Activated B cell treated with CpG ODN at 0.5 μM for 24 hours (primary cell): ENCODE measurements around the gene GDF11. TPM values are rescaled to one million over a fixed set of nuclear protein-coding genes. Genes with fewer than 3 reads are reported as not detected.

Experiments
- ATAC-seq: fragments of 200-7000 bp; cut with Tn5 transposase; one replicate; pipeline ENCODE4 v1.10.0; 2021; ENCODE audit warnings: low read depth, mild to moderate bottlenecking, moderate library complexity
- CTCF ChIA-PET: fragments of 350-600 bp; sonication (Branson Sonifier 250); formaldehyde crosslinking; loops from one replicate; lab custom pipeline; 2021; ENCODE audit warnings: antibody characterized with exemption; lab: Charles Lee
- POLR2A ChIA-PET: fragments of 350-600 bp; sonication (Branson Sonifier 250); formaldehyde crosslinking; loops from one replicate; lab custom pipeline; 2021; ENCODE audit warnings: antibody characterized with exemption; lab: Charles Lee
- DNase-seq: peaks from one replicate; pipeline ENCODE4 v3.0.0; 2022
- H3K27ac Mint-ChIP-seq: one replicate; pipeline ENCODE4 v1.8.0; 2020; ENCODE audit warnings: mixed read lengths
- H3K27me3 Mint-ChIP-seq: one replicate; pipeline ENCODE4 v1.8.0; 2021; ENCODE audit warnings: mixed read lengths
- H3K36me3 Mint-ChIP-seq: one replicate; pipeline ENCODE4 v1.8.0; 2021; ENCODE audit warnings: low read depth, mixed read lengths
- H3K4me1 Mint-ChIP-seq: one replicate; pipeline ENCODE4 v1.8.0; 2021; ENCODE audit warnings: mixed read lengths
- H3K4me3 Mint-ChIP-seq: one replicate; pipeline ENCODE4 v1.8.0; 2020; ENCODE audit warnings: mild to moderate bottlenecking, mixed read lengths
- H3K9me3 Mint-ChIP-seq: one replicate; pipeline ENCODE4 v1.8.0; 2020; ENCODE audit warnings: mixed read lengths
- CTCF ChIP-seq: fragments of 200-600 bp; IDR thresholded peaks from one replicate; pipeline ENCODE4 v1.8.0; 2022; ENCODE audit warnings: antibody characterized with exemption, mild to moderate bottlenecking
- intact Hi-C: fragments of 100-400 bp; cut with micrococcal nuclease; formaldehyde crosslinking; loops from one replicate; pipeline ENCODE4 v1.15.1; 2024
- total RNA-seq: library from RNA; stranded (reverse); gene quantifications from 2 replicates; pipeline ENCODE4 v1.2.3, GENCODE V29; 2022

GDF11 gene
- total RNA-seq, 1 donor from 2014 or later: 6.4 TPM

- intact Hi-C loops: loop anchor here (2.0 kb wide), 1 partner anchor 71 kb away; no protein-coding TSS in a partner anchor
Observed at GRCh38 chr12:55717011-55718007, 25.6 kb upstream of the GDF11 start.

GRCh38 chr12:55718015-55718414 is 24.9 kb upstream of the GDF11 start:
- intact Hi-C loops: no loop called here
- peak overlapping the region; percentile 30 for H3K27ac Mint-ChIP-seq
- H3K36me3 Mint-ChIP-seq: peaks cover 15% of the 10 kb centered on the region
- no peaks in the 10 kb centered on the region for H3K9me3 Mint-ChIP-seq
- ChIA-PET POLR2A (interaction anchor here (1.3 to 3.9 kb wide), 2 partner anchors 12 to 256 kb away, joined by 3 to 14 read pairs; partner anchors contain the start of genes CD63 and RAB5B), CTCF (interaction anchor here (1.7 to 4.8 kb wide), 3 partner anchors 11 to 62 kb away, joined by 4 to 29 read pairs (median 15); no protein-coding TSS in a partner anchor)
- ATAC-seq: no peak
- TF ChIP-seq CTCF: no peak
- H3K4me1 Mint-ChIP-seq: peaks cover 34% of the 10 kb centered on the region
- no peak for DNase-seq
- peaks cover 2% of the 10 kb centered on the region for H3K27me3 Mint-ChIP-seq
- H3K4me3 Mint-ChIP-seq: peak overlapping the region; percentile 92

More at GRCh38 chr12:55717011-55718007, 25.6 kb upstream of the GDF11 start:
- ChIA-PET CTCF (interaction anchor here (1.7 to 4.8 kb wide), 4 partner anchors 11 to 222 kb away, joined by 4 to 29 read pairs (median 10); no protein-coding TSS in a partner anchor), POLR2A (interaction anchor here (0.6 to 3.9 kb wide), 5 partner anchors 12 to 968 kb away, joined by 3 to 16 read pairs (median 5); partner anchors contain the start of genes CD63 and RAB5B)
- no peak for DNase-seq
- Mint-ChIP-seq H3K9me3 (no peaks in the 10 kb centered on the region), H3K4me3 (peak overlapping the region; percentile 92), H3K4me1 (peaks cover 34% of the 10 kb centered on the region), H3K27ac (peak overlapping the region; percentile 91), H3K27me3 (peaks cover 2% of the 10 kb centered on the region), H3K36me3 (peaks cover 15% of the 10 kb centered on the region)
- no peak for TF ChIP-seq CTCF
- no peak for ATAC-seq

GRCh38 chr12:55718624-55719275 is 24.2 kb upstream of the GDF11 start:
- intact Hi-C loops: no loop called here

GRCh38 chr12:55719371-55719770 is 23.6 kb upstream of the GDF11 start:
- Mint-ChIP-seq H3K4me3 (no peak overlapping the region), H3K27me3 (peaks cover 2% of the 10 kb centered on the region), H3K9me3 (no peaks in the 10 kb centered on the region), H3K36me3 (peaks cover 20% of the 10 kb centered on the region), H3K27ac (no peak overlapping the region), H3K4me1 (peaks cover 34% of the 10 kb centered on the region)
- intact Hi-C loops: no loop called here
- ChIA-PET POLR2A (interaction anchor here (3.9 kb wide), 1 partner anchor 10 kb away, joined by 14 read pairs; the partner anchor contains the start of gene CD63), CTCF (interaction anchor here (4.8 kb wide), 1 partner anchor 18 kb away, joined by 29 read pairs; no protein-coding TSS in a partner anchor)
- TF ChIP-seq CTCF: no peak
- DNase-seq (no peak), ATAC-seq (no peak)

More at GRCh38 chr12:55718624-55719275, 24.2 kb upstream of the GDF11 start:
- POLR2A ChIA-PET: interaction anchor here (3.9 kb wide), 1 partner anchor 11 kb away, joined by 14 read pairs; the partner anchor contains the start of gene CD63
- Mint-ChIP-seq H3K27me3 (peaks cover 2% of the 10 kb centered on the region), H3K4me1 (peaks cover 34% of the 10 kb centered on the region), H3K27ac (no peak overlapping the region), H3K4me3 (no peak overlapping the region), H3K36me3 (peaks cover 17% of the 10 kb centered on the region), H3K9me3 (no peaks in the 10 kb centered on the region)
- TF ChIP-seq CTCF: no peak
- ATAC-seq (no peak), DNase-seq (no peak)
- CTCF ChIA-PET: interaction anchor here (1.7 to 4.8 kb wide), 3 partner anchors 12 to 62 kb away, joined by 4 to 29 read pairs (median 15); no protein-coding TSS in a partner anchor
